ENCODE results near the gene MELTF.

The MELTF gene

GRCh38 chr3:196992461-196993065 is 37.1 kb downstream of the MELTF start:
- Mint-ChIP-seq H3K9me3 (no peaks in the 10 kb centered on the region), H3K4me1 (no peaks in the 10 kb centered on the region), H3K4me3 (no peak overlapping the region), H3K27ac (no peak overlapping the region), H3K36me3 (no peaks in the 10 kb centered on the region)
- no peak for ATAC-seq
- no peak for DNase-seq (ENCODE audit: low spot score in 2 of 2)

GRCh38 chr3:196991581-196992460 is 37.8 kb downstream of the MELTF start:
- H3K4me3 Mint-ChIP-seq: no peak overlapping the region
- H3K27ac Mint-ChIP-seq: no peak overlapping the region
- H3K36me3 Mint-ChIP-seq: no peaks in the 10 kb centered on the region
- no peaks in the 10 kb centered on the region for H3K9me3 Mint-ChIP-seq
- H3K4me1 Mint-ChIP-seq: no peaks in the 10 kb centered on the region
- ATAC-seq (no peak), DNase-seq (ENCODE audit: low spot score in 2 of 2) (no peak)

GRCh38 chr3:196990601-196991007 is 39.0 kb downstream of the MELTF start:
- Mint-ChIP-seq H3K4me3 (no peak overlapping the region), H3K27ac (no peak overlapping the region), H3K4me1 (no peaks in the 10 kb centered on the region), H3K36me3 (no peaks in the 10 kb centered on the region), H3K9me3 (no peaks in the 10 kb centered on the region)
- no peak for DNase-seq (ENCODE audit: low spot score in 2 of 2)
- ATAC-seq: no peak

GRCh38 chr3:196989721-196990262 is 39.8 kb downstream of the MELTF start:
- Mint-ChIP-seq H3K4me3 (no peak overlapping the region), H3K4me1 (no peaks in the 10 kb centered on the region), H3K27ac (no peak overlapping the region), H3K36me3 (no peaks in the 10 kb centered on the region), H3K9me3 (no peaks in the 10 kb centered on the region)
- ATAC-seq (no peak), DNase-seq (ENCODE audit: low spot score in 2 of 2) (no peak)

- Mint-ChIP-seq H3K4me3 (no peak overlapping the region), H3K36me3 (no peaks in the 10 kb centered on the region), H3K4me1 (no peaks in the 10 kb centered on the region), H3K27ac (no peak overlapping the region), H3K9me3 (peaks cover under 1% of the 10 kb centered on the region)
- ATAC-seq (peak; percentile 24), DNase-seq (ENCODE audit: low spot score in 2 of 2) (no peak)
Observed at GRCh38 chr3:196988241-196989029, 41.2 kb downstream of the MELTF start.

GRCh38 chr3:196987022-196987421 is 42.6 kb downstream of the MELTF start:
- DNase-seq (ENCODE audit: low spot score in 2 of 2) (no peak), ATAC-seq (no peak)
- H3K36me3 Mint-ChIP-seq: no peaks in the 10 kb centered on the region
- H3K9me3 Mint-ChIP-seq: peaks cover 4% of the 10 kb centered on the region
- H3K27ac Mint-ChIP-seq: no peak overlapping the region
- H3K4me1 Mint-ChIP-seq: no peaks in the 10 kb centered on the region
- H3K4me3 Mint-ChIP-seq: no peak overlapping the region

- Mint-ChIP-seq H3K4me1 (no peaks in the 10 kb centered on the region), H3K4me3 (no peak overlapping the region), H3K27ac (no peak overlapping the region), H3K9me3 (peaks cover 4% of the 10 kb centered on the region), H3K36me3 (no peaks in the 10 kb centered on the region)
- no peak for ATAC-seq
- DNase-seq (ENCODE audit: low spot score in 2 of 2): no peak
Observed at GRCh38 chr3:196985954-196986885, 43.4 kb downstream of the MELTF start.

- Mint-ChIP-seq H3K4me3 (no peak overlapping the region), H3K9me3 (peaks cover 4% of the 10 kb centered on the region), H3K36me3 (no peaks in the 10 kb centered on the region), H3K27ac (no peak overlapping the region), H3K4me1 (no peaks in the 10 kb centered on the region)
- ATAC-seq (no peak), DNase-seq (ENCODE audit: low spot score in 2 of 2) (no peak)
Observed at GRCh38 chr3:196985298-196985697, 44.3 kb downstream of the MELTF start.

- ATAC-seq (no peak), DNase-seq (ENCODE audit: low spot score in 2 of 2) (no peak)
- Mint-ChIP-seq H3K4me1 (no peaks in the 10 kb centered on the region), H3K9me3 (peaks cover 4% of the 10 kb centered on the region), H3K36me3 (no peaks in the 10 kb centered on the region), H3K27ac (no peak overlapping the region), H3K4me3 (no peak overlapping the region)
Observed at GRCh38 chr3:196983186-196983585, 46.4 kb downstream of the MELTF start.

- no peaks in the 10 kb centered on the region for H3K4me1 Mint-ChIP-seq
- no peaks in the 10 kb centered on the region for H3K36me3 Mint-ChIP-seq
- no peak overlapping the region for H3K27ac Mint-ChIP-seq
- peaks cover 4% of the 10 kb centered on the region for H3K9me3 Mint-ChIP-seq
- DNase-seq (ENCODE audit: low spot score in 2 of 2) (no peak), ATAC-seq (no peak)
- H3K4me3 Mint-ChIP-seq: no peak overlapping the region
Observed at GRCh38 chr3:196981657-196982056, 48.0 kb downstream of the MELTF start.

- no peak overlapping the region for H3K4me3 Mint-ChIP-seq
- no peaks in the 10 kb centered on the region for H3K36me3 Mint-ChIP-seq
- H3K9me3 Mint-ChIP-seq: peaks cover 4% of the 10 kb centered on the region
- no peak overlapping the region for H3K27ac Mint-ChIP-seq
- no peak for DNase-seq (ENCODE audit: low spot score in 2 of 2)
- no peak for ATAC-seq
- no peaks in the 10 kb centered on the region for H3K4me1 Mint-ChIP-seq
Observed at GRCh38 chr3:196979545-196979944, 50.1 kb downstream of the MELTF start.

- no peak overlapping the region for H3K4me3 Mint-ChIP-seq
- H3K36me3 Mint-ChIP-seq: no peaks in the 10 kb centered on the region
Observed at GRCh38 chr3:196976941-196977340, 52.7 kb downstream of the MELTF start.

GRCh38 chr3:196975349-196975748 is 54.3 kb downstream of the MELTF start:
- ATAC-seq: no peak
- peaks cover 3% of the 10 kb centered on the region for H3K4me1 Mint-ChIP-seq
- H3K27ac Mint-ChIP-seq: no peak overlapping the region
- H3K36me3 Mint-ChIP-seq: no peaks in the 10 kb centered on the region
- no peak for DNase-seq (ENCODE audit: low spot score in 2 of 2)
- no peaks in the 10 kb centered on the region for H3K9me3 Mint-ChIP-seq
- H3K4me3 Mint-ChIP-seq: no peak overlapping the region

More at GRCh38 chr3:196976941-196977340, 52.7 kb downstream of the MELTF start:
- DNase-seq (ENCODE audit: low spot score in 2 of 2) (no peak), ATAC-seq (peak; percentile 19)
- H3K4me1 Mint-ChIP-seq: no peaks in the 10 kb centered on the region
- no peaks in the 10 kb centered on the region for H3K9me3 Mint-ChIP-seq
- no peak overlapping the region for H3K27ac Mint-ChIP-seq

- H3K9me3 Mint-ChIP-seq: no peaks in the 10 kb centered on the region
- peaks cover 7% of the 10 kb centered on the region for H3K4me1 Mint-ChIP-seq
- H3K27ac Mint-ChIP-seq: no peak overlapping the region
- no peak for ATAC-seq
- DNase-seq (ENCODE audit: low spot score in 2 of 2): no peak
- H3K36me3 Mint-ChIP-seq: no peaks in the 10 kb centered on the region
- H3K4me3 Mint-ChIP-seq: no peak overlapping the region
Observed at GRCh38 chr3:196974661-196975060, 55.0 kb downstream of the MELTF start.

Measured in stimulated activated effector memory CD8-positive, alpha-beta T cell treated with anti-CD3 and anti-CD28 coated beads, Interleukin-12 subunit alpha, Interleukin-12 subunit beta, amount 100 ng/mL, for 72 hours (primary cell).